GM19438 (cell line): Measurements from ENCODE around the gene ABCB9.

Source experiments
- ATAC-seq: cut with Tn5 transposase; IDR thresholded peaks from one replicate; pipeline ENCODE4 v1.9.1; 2021; ENCODE audit warnings: low read depth; ENCODE audit not compliant: unreplicated experiment

The ABCB9 gene

DNA sequence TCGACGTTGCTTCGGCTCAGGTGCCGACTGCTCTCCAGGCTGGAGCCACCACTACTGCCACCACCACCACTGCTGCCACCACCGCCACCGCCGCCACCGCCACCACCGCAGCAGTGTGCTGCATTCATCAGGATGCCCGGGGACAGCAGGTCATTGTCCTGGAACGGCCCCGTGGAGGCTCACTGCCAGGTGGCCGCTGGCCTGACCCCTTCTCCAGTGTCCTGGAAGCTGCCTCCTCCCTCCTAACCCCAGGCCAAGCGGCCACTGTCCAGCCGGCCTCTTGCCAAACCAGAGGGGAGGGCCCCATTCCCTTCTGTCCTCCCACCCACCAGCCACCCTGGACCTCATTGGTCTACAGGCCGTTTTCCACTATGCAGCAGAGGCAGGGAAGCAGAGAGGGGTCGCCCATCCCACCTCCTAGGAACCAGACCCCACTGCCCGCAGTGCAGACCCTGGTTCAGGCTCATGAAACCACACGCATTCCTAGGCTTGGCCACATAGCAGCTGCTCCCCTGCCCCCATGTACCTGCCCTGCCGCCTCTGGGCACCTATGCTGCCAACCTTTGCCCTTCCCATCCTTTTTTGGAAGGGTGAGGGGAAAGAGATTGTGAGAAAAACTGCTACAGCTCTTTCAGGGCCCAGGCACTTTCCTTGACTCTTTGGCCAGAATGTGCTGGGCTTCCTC is 29.4 kb upstream of the ABCB9 start:
- ATAC-seq: no peak

- ATAC-seq: no peak
Measured at GRCh38 chr12:122994781-122995502, 28.7 kb upstream of the ABCB9 start.

DNA sequence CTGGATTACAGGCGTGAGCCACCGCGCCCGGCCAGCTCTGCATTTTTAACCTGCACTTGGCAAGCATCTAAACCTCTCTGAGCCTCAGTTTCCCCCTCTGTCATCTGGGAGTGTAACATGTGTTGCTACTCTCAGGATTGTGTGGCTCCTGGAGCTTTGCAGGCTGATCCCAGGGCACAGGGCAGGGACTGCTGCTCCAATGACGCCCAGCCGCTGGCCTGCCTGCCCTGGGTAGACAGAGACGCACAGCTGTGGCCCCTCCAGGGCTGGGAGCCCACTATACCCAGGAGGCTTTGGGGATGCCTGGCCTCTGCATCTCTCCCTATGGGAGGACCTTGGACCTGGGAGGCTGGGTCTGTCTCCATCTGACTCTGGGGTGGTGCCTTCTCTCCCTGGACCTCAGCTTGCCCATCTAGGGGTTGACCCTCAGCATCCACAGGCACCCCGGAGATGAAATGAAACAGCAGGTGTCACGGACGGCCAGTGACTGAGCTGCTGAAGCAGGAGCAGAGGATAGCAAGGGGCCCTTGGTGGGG is 27.9 kb upstream of the ABCB9 start:
- no peak for ATAC-seq

DNA sequence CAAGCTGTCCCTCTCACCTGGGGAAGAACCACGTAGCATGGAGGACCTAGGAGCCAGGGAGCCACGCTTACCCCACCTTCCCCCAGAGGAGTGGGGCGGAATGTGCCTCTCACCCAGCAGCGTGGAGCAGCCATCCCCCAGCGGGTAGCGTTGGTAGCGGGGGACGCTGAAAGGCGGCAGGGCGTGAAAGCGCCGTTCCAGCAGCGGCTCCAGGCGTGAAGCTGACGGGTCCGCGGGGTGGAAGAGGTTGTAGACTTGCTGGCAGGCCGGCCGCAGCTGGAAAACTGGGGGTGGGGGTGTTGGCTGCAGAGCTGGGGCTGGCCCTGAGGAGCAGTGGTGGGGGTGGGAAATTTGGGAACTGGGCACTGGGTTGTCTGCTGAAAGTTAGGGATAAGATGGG is 26.1 kb upstream of the ABCB9 start:
- ATAC-seq: no peak

DNA sequence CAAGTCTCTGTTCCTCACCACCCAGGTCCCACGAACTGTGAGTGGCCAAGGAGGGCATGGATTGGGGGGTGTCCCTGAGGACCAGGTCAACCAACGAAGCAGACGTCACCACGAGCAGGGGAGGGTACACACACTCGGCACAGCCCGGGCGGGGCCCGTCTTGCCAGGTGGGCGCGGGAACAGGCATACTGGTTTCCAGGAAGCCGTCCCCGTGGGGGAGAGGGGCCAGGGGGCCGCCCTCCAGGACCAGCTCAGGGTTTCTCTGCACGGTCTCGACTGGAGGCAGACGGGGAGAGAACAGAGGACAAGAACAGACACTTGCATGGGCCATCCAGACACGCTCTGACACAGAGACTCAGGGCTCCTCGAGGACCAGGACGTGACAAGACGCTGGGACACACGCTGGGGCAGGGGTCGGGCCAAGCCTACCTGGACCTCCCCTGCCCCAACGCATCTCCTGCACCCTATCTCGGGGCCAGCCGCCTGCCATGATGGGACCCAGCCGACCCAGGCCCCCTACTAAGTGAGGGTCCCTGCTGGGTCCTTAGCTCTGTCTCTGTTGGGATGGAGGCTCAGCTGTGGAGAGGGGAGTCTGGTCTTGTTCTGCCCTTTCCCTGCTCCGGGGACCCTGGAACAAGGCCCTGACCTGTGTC is 25.5 kb upstream of the ABCB9 start:
- no peak for ATAC-seq

DNA sequence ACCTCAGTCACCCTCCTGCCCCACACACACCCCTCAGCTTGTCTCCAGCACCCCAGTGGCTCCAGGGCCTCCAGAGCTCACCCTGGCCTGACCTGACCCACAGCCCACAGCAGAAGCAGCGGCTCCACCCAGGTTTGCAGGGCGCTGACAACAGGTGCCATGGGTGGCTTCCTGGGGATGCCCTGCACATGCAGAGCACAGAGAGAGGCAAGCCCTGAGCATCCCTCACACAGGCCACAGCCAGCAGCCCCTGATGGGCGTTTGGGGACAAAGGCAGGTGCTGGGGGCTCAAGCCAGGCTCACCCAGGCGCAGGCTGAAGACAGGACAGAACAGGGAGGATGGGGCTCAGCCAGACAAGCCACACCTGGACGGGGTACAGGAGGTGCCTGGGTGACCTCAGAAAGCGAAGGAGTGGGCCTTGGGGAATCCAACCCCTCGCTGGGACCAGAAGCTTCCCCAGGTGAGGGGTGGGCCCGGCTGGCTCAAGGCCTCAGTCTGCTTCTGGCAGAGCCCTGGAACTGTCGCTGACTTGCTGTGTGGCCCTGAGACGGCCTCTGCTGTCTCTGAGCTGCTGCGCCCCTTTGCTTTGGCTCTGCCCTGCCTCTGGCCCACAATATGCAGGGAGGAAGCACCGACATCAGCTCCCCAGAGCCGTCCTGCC is 24.8 kb upstream of the ABCB9 start:
- ATAC-seq: no peak

- ATAC-seq: no peak
Measured at GRCh38 chr12:122990561-122990960, 24.3 kb upstream of the ABCB9 start.

- ATAC-seq: no peak
Measured at GRCh38 chr12:122989874-122990419, 23.7 kb upstream of the ABCB9 start.

GRCh38 chr12:122989225-122989839 is 23.1 kb upstream of the ABCB9 start:
- no peak for ATAC-seq

GRCh38 chr12:122988612-122989212 is 22.4 kb upstream of the ABCB9 start:
- ATAC-seq: no peak

DNA sequence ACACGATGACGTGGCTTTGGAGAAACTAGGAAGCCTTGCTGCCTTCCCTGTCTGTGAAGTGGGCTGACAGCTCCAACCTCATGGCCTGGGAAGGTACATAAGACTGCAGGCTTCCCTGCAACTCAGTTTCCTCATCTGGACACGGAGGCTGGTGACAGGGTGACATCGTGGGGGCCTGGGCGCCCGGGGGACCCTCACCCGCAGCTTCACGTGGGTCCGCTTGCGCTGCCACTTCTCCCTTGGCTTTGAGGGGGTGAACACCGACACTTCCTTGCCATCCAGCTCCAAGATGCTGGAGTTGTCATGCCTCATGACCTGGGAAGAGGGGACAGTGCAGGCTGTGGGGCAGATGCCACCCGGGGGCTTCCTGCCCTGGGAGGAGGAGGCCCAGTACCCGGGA is 21.8 kb upstream of the ABCB9 start:
- no peak for ATAC-seq

GRCh38 chr12:122987086-122987951 is 21.1 kb upstream of the ABCB9 start:
- ATAC-seq: no peak

DNA sequence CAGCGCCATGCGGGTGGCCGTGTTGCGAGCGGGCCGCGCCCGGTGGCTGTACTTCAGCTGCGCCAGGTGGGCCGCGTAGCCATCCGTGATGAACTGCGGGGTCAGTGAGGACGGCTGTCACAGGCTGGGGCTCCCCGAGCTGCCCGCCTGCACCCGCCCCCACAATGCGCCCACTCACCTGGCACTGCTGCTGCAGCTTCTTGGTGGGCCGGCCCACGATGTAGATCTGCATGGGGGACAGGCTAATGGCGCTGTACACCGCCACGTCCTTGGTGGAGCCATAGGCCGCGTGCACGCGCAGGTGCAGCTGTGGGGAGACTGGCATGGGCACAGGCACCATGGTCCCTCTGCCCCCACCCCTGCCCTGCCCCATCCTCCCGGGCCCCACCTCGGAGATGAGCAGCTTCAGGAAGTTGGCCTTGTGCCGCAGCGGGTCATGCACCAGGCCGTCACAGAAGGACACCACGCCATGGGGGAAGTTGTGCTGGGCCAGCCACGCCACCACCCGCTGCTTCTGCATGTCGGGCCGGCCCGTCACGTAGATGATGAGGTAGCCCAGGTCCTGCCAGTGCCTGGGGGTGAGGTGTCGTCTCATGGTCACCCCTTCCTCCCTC is 20.1 kb upstream of the ABCB9 start:
- ATAC-seq: no peak

DNA sequence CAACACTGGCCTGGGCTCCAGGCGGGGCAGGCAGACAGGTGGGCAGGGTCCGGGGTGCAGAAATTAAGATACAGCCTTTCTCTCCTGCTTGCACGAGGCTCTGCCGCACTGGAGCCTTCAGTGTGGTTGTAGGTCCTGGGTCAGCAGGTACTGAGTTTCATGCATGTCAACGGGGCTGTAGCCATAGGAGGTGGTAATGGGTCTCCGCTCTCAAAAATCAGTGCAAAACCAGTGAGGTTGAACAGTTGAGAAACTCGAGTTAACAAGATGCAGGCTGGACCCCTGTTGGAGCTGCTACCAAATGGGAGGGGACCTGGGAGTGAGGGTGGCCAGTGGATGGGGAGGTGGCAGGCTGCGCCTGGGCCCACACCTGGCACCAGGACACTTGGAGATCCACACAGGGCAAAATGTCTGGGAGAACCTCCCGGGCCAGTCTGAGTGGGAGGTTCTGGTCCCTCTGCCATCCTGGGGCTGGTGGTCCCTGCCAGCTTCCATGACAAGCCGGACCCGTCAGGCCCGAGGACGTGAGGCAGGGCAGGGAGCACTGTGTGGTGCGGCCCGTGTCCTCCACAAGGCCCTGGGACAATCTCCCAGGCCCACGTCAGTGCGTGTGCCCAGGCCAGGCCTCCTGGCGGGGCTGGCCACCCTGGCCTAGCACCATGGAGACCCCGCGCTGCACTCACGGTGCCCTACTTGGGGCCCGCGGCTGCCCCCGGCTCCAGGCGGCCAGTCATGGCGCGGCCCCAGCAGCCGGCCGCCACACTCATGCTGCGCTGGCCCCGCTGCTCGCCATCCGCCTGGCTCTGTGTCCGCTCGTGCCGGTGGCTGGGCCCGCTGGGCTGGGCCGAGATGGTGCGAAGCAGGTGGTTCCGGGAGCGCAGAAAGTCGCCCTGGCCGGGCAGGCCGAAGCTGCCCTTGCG is 19.3 kb upstream of the ABCB9 start:
- no peak for ATAC-seq

DNA sequence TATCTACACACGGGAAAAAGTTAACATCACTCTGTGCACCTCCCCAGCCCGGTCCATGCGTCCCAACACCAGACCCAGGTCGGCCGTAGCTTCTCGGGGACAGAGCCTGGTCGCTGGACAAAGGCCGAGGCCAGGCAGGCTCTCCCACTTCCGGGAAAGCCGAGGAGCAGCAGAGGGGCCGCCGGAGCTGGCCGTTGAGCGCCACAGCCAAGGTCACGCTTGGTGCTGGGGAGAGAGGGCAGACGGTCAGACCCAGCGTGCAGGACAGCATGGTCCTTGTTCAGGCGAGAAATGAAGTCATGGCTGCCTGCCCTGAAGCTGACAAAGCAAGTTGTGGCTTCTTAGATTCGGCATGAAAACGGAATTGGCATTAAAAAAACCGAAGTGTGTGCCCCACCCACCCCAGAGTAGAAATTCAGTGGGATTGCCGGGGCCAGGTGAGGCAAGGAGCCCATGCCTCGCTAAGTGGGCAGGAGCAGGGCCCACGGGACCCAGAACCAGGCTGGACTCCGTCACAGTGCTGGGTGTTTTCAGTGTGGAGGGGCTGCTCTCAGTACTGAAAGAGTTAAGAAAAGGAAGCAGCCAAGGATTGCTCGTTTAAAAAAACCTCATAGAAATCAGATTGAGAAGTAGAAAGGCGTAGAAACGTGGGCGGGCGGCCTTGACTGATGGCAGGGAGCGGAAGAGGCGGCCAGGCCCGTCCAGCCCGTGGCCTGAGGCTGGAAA is 18.5 kb upstream of the ABCB9 start:
- no peak for ATAC-seq

DNA sequence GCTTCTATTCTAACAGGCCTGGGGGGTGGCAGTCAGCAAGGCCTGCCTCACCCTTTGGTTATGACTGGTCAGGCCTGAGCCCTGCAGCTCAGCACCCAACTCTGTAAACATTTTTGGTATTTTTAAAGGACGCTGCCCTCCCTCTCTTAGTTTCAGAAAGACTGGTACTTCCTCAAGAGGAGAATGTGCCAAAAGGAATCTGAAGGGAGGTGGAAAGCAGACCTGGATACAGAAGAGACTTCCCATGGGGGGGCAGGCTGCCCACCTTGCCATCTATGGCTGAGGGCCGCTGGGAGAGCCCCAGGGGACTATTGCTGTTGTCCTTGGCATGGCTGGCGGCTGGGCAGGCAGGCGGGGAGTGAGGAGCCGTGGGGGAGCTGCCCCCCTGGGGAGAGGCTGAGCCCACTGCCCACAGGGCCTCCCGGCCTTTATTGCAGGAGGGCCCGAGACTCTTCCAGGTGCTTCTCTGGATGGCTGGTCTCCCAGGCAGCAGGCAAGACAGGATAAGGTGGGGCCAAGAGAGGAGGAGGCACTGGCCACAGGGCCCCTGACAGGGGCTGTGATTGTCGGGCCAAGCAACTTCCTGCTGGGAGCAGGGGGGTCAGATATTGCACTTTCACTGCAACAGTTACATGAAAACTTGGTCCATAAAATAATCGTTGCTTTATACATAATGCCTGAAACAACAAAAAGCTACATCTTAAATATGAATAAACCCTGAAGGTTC is 17.7 kb upstream of the ABCB9 start:
- no peak for ATAC-seq
